Glomerular visceral epithelial cell (primary cell): ENCODE results near the gene PPP1R27.

Experiments
- DNase-seq: peaks from one replicate; pipeline ENCODE4 v3.0.0-alpha.2; 2016; ENCODE audit errors: extremely low spot score

Gene PPP1R27

GRCh38 chr17:81834831-81835267, at the start of gene PPP1R27:
Gene PPP1R27 (minus strand): TSS chr17:81835050. CDS start chr17:81834953, 97 bp downstream.
- DNase-seq, result no peak

DNA sequence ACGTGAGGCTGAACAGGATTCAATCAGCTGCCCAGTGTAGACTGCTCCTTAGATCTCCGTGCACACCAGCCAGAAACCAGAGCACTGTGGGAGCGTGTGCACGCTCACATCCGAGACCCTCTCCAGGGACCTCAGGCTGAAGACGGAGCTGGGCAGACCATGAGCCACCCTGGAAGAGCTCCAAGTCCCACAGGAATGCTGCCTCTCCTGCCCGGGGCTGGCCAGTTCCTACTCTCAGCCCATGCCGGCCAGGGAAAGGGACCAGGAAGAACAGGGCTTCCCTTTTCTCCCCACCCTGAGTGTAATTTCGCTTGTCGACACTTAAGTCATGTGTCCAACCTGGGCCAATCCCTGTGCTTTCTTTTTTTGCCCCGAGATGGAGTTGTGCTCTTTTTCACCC, 49.7 kb upstream of the PPP1R27 start:
- no peak for DNase-seq

GRCh38 chr17:81879121-81879520, 44.3 kb upstream of the PPP1R27 start:
- no peak for DNase-seq

DNA sequence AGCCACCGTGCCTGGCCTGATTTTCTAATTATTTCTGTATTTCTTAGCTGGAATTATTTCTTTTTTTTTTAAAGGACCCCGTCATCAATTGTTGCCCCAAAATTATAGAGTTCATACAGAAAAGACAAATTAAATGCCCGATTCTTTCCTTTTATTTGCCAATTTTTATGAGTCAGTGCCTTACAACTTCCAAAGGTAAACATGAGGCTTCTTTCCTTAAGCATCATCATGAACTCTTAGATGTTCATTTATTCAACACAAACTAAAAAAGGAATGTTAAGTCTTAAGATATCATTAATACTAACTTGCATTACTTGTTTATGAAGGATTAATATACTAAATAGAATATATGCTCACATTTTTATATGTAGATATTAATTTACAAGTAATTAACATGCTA, 43.4 kb upstream of the PPP1R27 start:
- DNase-seq, result no peak

DNA sequence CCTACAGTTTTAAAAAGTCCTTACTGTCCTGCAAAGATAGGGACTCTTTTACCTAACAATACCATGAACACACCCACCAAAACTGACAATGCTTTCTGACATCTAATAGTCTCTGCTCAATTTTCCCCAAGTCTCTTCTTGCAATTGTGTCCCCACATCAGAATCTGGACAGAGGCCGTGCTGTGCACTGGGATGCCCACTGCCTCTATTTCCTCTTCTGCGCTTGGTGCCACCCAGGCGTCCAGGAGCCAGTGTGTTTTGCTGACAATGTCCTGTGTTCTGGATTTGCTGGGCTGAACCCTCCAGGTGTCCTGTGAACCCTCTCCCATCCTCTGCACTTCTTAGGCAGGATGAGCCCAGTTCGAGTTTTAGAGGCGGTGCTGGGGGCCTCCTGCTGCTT, 42.7 kb upstream of the PPP1R27 start:
- DNase-seq, result no peak

- DNase-seq, result peak; percentile 92
Observed at GRCh38 chr17:81871387-81872230, 36.8 kb upstream of the PPP1R27 start.

DNA sequence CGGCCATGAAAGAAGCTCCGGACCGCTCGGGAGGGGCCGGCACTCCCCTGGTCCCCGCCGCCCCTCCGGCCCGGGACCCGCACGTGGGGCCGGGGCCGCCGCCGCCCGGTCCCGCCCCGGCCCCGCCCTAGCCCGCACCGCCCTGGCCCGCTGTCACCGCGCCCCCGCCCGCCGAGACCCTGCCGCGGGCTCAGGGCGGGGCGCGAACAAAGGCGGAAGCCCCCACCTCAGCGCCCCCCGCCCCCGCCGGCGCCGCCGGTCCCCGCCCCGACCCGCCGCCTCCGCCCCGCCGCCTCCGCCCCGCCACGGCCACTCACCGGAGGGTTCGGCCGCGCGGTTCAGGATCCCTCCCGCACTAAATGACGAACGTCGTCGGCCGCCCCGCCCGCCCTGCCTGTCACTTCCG, 36.1 kb upstream of the PPP1R27 start, which contains the start of gene ARHGDIA:
TSS of gene ARHGDIA (minus strand) at position 357 of the 406 bp plus-strand sequence. CDS start 1,407 bp downstream, outside the sequence.
- no peak for DNase-seq

- peak; percentile 53 for DNase-seq
Observed at GRCh38 chr17:81870131-81870980, 35.5 kb upstream of the PPP1R27 start.

DNA sequence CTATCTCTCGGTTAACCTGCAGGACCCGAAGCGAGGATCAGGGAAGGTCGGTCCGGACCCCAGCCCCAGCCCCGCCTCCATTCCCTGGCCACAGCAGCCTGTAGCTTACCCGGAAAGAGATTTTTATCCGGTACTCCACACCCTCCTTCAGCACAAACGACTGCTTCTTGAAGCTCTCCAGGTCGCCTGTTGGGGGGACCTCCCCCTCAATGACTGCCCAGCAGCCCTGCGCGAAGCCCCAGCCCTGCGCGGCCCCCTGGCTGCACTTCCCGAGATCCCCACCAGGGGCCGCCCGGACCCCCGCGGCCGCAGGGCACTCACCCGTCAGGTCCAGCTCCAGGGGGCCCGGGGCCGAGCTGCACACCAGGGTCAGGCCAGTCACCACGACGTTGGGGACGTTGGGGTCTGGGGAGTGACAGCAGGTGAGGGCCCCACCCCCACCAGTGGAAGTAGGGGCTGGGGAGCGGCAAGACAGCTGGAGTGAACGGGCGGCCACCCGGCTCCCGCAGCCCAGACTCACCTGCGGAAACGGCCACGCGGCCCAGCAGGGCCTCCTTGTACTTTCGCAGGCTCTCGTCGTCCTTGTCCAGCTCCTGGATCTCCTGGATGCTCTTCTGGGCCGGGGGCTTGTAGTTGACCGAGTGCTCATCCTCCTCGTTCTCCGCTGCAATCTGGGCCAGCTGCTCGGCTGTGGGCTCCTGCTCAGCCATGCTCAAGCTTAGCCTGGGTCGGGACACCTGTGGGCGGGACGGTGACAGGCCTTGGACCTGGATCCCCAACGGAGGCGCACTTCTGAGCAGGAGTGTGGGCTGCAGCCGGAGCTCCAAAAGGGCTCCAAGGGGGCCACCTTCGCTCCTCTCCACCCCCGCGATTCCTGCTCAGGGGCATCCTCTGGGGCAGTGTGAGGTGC, 34.6 kb upstream of the PPP1R27 start:
- DNase-seq, result peak; percentile 57

GRCh38 chr17:81868674-81869220, 33.9 kb upstream of the PPP1R27 start:
- DNase-seq, result peak; percentile 94

DNA sequence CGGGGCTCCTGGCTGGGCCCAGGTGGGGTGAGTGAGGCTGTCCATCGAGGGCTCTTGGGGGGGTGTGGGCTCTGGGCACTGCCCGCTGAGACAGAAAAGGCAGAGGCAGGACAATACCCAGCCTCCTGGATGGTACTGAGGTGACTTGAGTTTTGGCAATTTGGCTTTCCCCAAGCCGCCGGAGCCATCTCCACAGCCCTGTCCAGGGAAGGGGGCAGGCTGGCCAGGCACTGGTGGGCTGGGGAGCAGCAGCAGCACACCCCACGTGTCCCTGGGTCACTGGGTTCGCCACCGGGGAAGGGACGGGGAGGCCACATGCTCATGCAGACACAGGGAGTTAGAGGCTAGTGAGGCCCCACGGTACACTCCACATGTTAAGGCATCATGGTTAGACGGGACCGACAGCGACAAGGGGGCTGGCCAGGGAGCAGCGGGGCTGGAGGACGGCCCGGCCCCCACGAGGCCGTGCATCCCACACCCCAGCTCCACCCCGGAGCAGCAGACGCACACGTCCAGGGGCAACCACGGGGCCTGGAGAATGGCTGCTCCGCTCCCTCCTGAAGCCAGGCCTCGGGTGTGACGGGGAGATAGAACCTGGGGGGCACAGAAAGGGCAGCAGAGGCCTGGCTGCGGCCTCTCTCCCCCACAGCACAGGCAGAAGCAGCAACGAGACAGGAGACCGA, 33.3 kb upstream of the PPP1R27 start:
- no peak for DNase-seq

GRCh38 chr17:81867170-81867990, 32.5 kb upstream of the PPP1R27 start:
- DNase-seq, result peak; percentile 39

GRCh38 chr17:81866440-81867169, 31.8 kb upstream of the PPP1R27 start:
- DNase-seq, result no peak

DNA sequence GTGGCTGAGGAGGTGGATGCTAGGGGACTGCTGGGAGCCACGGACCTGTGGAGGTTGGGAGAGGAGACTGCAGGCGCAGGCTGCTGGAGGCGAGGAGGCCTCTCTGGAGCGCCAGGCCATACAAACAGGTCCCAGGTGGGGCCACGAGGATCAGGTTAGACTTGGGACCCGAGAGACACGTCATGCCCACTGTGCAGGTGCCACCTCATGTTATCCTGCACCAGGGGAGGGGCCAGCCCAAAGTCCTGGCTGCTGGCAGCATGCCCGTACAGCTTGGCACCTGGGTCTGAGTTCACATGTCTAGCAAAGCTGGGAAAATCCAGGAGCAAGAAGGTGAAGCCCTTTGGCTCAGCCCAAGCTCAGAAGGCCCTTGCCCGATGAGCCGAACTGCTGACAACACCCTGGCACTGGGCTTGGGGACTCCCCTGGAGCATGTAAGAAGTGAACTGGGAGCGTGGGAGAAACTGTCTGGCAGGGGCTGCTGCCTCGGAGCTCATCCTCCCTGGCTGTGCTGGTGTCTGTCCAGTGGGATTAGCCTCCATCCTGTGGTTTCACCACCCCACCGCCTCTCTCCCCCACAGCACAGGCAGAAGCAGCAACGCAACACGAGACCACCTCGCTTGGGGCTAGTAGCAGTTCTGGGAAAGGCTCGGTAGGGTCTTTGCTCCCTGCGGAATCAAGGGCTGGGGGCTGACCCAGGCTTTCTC, 31.0 kb upstream of the PPP1R27 start:
- peak; percentile 64 for DNase-seq

DNA sequence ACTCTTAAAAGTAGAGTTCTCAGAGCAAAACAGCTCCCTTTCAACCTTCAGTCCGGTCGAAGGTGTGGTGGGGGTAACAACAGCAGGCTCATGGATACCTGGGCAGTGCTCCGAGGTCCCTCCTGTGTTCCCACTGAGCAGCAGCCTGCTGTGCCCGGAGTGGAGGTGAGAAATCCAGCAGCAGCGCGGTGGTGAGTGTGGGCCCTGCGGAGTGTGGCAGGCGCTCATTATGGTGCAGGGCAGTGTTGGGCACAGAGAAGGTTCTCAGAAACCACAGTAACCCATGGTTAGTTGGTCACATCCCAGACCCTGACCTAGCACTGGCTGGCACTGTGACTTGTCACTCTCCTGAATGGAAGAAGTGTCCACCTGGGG, 30.5 kb upstream of the PPP1R27 start:
- no peak for DNase-seq

- DNase-seq, result no peak
Observed at GRCh38 chr17:81863833-81864768, 29.3 kb upstream of the PPP1R27 start.

DNA sequence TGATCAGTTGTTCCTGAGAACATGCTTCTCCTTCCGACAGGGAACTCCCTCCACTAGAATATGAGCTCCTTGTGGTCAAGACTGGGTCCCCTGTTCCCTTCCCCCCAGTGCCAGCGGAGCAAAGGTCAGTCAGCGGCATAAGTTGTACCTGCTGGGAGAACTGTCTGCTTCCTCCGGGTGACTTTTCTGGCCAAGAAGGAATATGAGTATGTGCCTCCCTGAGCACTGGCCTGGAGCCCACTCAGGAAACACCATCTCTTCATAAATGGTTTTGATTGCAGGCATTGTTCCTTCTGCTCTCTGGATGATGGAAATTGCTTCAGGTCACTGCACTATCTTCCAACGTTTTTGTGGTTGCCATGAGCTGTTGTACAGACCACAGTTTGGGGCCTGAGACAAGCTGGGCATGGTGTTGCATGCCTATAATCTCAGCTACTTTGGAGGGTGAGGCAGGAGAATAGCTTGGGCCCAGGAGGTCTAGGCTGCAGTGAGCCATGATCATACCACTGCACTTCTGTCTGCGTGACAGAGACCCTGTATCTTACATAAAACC, 28.3 kb upstream of the PPP1R27 start:
- no peak for DNase-seq
